Right cardiac atrium (tissue), 5 donors: ENCODE data around the gene FBH1. TPM values are rescaled to one million over a fixed set of nuclear protein-coding genes. Genes with fewer than 3 reads are reported as not detected.

Source experiments
- ATAC-seq, 2 donors: fragments of 200-7000 bp; cut with Tn5 transposase; one replicate each; pipeline versions ENCODE4 v1.8.0 to v1.9.1; 2020; ENCODE audit warnings: moderate library complexity in 2 of 2, mild to moderate bottlenecking in 1 of 2
- DNase-seq, 3 donors: peaks; one replicate each; pipeline ENCODE4 v3.0.0-alpha.2; 2020
- H3K27ac ChIP-seq: one replicate; pipeline ENCODE4 v1.5.1; 2013; ENCODE audit warnings: mild to moderate bottlenecking, low read length, control low read depth, moderate library complexity
- H3K27me3 ChIP-seq: one replicate; pipeline ENCODE4 v1.6.1; 2013; ENCODE audit not compliant: control insufficient read depth, insufficient read depth
- H3K4me1 ChIP-seq: one replicate; pipeline ENCODE4 v1.6.1; 2013; ENCODE audit warnings: low read length; ENCODE audit not compliant: control insufficient read depth, insufficient read depth
- H3K4me3 ChIP-seq: one replicate; pipeline ENCODE4 v1.5.1; 2013; ENCODE audit warnings: low read length, control low read depth
- H3K9me3 ChIP-seq: one replicate; pipeline ENCODE4 v1.6.1; 2013; ENCODE audit warnings: low read length; ENCODE audit not compliant: control insufficient read depth
- WGBS: extraction: QIAGEN DNeasy Blood & Tissue Kit; methylation state at CpG from one replicate; pipeline ENCODE4 v1.1.7; 2013; 5-methylcytosine and 5-hydroxymethylcytosine counted together
- intact Hi-C, 4 donors: fragments of 100-400 bp; cut with DNase I; formaldehyde crosslinking; loops; one replicate each; pipeline versions ENCODE4 v1.11.0 to v1.14.0; 2022 to 2023
- polyA plus RNA-seq: library from polyadenylated mRNA; stranded (reverse); fragments of 200-250 nt; gene quantifications from one replicate; pipeline ENCODE4 v1.2.3, GENCODE V29; 2013
- total RNA-seq, 4 donors: library from RNA; stranded (reverse); fragmentation: NEBNext Ultra II Directional; extraction: Animal tissue kit (Norgen Biotek cat#: 25700); gene quantifications; one replicate each; pipeline ENCODE4 v1.2.1, GENCODE V29; 2021
- donor health status: healthy with polysubstance abuse.
- donor health status: DM: no; HTN: yes; CAD: no.
- donor health status: DM: no; HTN: no; CAD: no.
- donor health status: DM: no; HTN: yes; CAD: no; lungs with severe emphysema.
- donor health status: DM: yes; HTN: yes; CAD: no.

FBH1 gene
- total and polyA plus RNA-seq, 5 donors: 49.3 to 82.1 (median 76.0) TPM

DNA sequence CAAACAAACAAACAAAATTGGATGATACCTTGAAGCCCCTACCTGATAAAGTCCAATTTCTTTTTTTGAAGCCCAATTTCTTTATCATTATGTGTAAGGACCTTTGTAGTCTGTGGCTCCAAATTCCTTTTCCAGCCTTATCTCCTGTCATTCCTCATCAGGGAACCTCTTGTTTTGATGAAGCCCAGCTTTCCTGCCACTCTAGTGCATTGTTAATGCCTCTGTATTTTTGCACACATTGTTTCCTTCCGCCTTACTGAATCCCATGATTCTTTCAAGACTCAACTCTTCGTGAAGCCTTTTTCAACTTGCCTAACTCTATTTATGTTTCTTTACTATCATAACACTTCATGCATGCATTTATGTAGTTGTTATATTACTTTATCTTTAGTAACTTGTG is 3.3 kb downstream of the FBH1 start:
- Histone ChIP-seq H3K27me3 (no peaks in the 10 kb centered on the region), H3K4me1 (peaks cover 10% of the 10 kb centered on the region), H3K4me3 (no peak overlapping the region), H3K9me3 (no peaks in the 10 kb centered on the region), H3K27ac (no peak overlapping the region)
- WGBS: 43% methylated on average over 2 of the region's 2 CpGs
- intact Hi-C loops: no loop called here
- ATAC-seq (no peak), DNase-seq (no peak)

- no peak overlapping the region for H3K4me3 ChIP-seq
- WGBS: 56% methylated on average over 4 of the region's 4 CpGs
- no peak overlapping the region for H3K27ac ChIP-seq
- peaks cover 10% of the 10 kb centered on the region for H3K4me1 ChIP-seq
- H3K9me3 ChIP-seq: no peaks in the 10 kb centered on the region
- no peaks in the 10 kb centered on the region for H3K27me3 ChIP-seq
- ATAC-seq: no peak
- DNase-seq: no peak
- intact Hi-C loops: no loop called here
These were observed 4.4 kb downstream of the FBH1 start for GRCh38 chr10:5894403-5894802.

DNA sequence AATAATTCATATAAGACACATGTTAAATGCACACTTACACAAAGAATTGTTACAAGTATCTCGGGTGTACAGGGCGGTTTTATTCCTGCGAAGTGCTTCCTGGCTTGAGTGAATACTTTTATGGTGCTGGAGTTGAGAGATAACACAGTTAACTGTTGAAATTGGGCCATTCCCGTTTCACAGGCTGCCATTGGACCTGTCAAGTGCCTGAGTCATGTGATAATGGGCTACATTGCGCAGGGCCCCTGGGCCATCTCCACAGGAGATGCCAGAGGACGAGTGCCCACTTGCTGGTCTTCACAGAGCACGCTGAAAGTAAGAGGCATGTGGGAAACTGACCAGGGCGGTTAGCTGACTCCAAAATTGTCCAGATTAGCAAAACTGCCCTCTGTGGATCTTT is 4.8 kb downstream of the FBH1 start:
- H3K4me1 ChIP-seq: peaks cover 10% of the 10 kb centered on the region

GRCh38 chr10:5895365-5895764 is 5.3 kb downstream of the FBH1 start:
- no peaks in the 10 kb centered on the region for H3K27me3 ChIP-seq
- ATAC-seq (no peak), DNase-seq (no peak)
- 85% methylated on average over 3 of the region's 3 CpGs for WGBS
- H3K4me1 ChIP-seq: peaks cover 10% of the 10 kb centered on the region
- H3K4me3 ChIP-seq: no peak overlapping the region
- no peaks in the 10 kb centered on the region for H3K9me3 ChIP-seq
- no peak overlapping the region for H3K27ac ChIP-seq
- intact Hi-C loops: no loop called here

More for the DNA sequence above, 4.8 kb downstream of the FBH1 start:
- Histone ChIP-seq H3K27ac (no peak overlapping the region), H3K9me3 (no peaks in the 10 kb centered on the region), H3K4me3 (no peak overlapping the region), H3K27me3 (no peaks in the 10 kb centered on the region)
- DNase-seq: peak; percentile 36 to 75 (median 72)
- intact Hi-C loops: no loop called here
- ATAC-seq: peak; percentile 18 to 56
- 69% methylated on average over 8 of the region's 8 CpGs for WGBS

- H3K27me3 ChIP-seq: no peaks in the 10 kb centered on the region
- no peaks in the 10 kb centered on the region for H3K9me3 ChIP-seq
- intact Hi-C loops: no loop called here
- 86% methylated on average over 9 of the region's 9 CpGs for WGBS
- H3K4me3 ChIP-seq: no peak overlapping the region
- DNase-seq: no peak
- ATAC-seq: no peak
- peak overlapping the region; percentile 3 for H3K27ac ChIP-seq
- H3K4me1 ChIP-seq: peaks cover 10% of the 10 kb centered on the region
These were observed 5.8 kb downstream of the FBH1 start for GRCh38 chr10:5895804-5896203.

DNA sequence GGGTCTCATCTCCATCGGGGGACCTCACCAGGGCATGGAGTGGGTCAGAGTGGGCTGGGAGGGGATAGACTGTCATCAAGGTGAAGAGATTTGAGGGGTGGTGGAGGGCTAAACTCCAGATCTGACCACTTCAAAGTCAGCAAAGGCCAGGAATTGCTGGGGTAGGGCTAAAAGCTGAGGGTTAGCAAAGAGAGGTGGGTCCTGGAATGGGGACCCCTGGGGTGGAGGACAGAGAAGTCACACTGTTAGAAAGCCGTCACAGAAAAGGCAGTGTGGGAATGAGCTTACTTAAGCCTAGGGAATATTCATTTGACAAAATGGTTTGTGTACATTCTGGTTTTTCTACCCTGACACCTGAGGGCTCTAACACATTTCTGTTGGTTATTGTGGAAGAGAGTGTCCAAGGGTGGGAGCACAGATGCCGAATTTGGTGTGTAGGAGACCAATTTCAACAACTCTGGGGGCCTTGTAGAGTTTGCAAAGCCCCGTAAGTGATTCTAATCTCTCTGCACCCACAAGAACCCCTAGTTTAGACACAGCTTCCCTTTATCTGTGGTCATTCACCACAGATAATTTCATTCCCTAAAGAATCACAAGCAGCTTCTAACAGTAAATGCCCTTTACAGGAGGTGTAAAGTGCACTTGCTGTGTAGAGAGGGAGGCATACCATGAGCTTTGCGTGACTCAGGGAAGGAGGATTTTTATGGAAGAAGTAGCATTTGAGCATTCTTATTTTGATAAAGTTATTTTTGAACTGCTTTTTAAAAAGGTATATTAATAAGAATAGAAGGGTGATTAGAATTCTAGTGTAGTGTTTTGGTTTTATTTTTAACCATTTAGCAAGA is 6.4 kb downstream of the FBH1 start:
- peak overlapping the region; percentile 43 for H3K27ac ChIP-seq
- H3K4me3 ChIP-seq: no peak overlapping the region
- ATAC-seq: no peak
- H3K9me3 ChIP-seq: no peaks in the 10 kb centered on the region
- 65% methylated on average over 5 of the region's 5 CpGs for WGBS
- intact Hi-C loops: no loop called here
- no peaks in the 10 kb centered on the region for H3K27me3 ChIP-seq
- DNase-seq: no peak
- peaks cover 10% of the 10 kb centered on the region for H3K4me1 ChIP-seq

DNA sequence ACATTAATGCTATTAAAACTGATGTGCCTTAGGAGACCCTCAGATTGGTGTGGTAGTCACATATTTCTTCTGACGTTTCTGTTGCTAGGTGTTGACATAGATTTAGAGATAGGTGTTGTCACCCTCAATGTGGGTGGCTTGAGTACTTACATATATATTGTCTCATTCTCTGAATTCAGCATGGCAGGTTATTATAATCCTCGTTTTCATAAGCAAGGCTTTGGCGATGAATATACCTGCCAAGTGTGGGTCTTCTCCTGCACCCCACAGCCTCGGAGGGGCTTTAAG is 7.0 kb downstream of the FBH1 start:
- DNase-seq (no peak), ATAC-seq (no peak)
- intact Hi-C loops: no loop called here
- no peaks in the 10 kb centered on the region for H3K9me3 ChIP-seq
- H3K4me3 ChIP-seq: no peak overlapping the region
- H3K27ac ChIP-seq: peak overlapping the region; percentile 3
- 69% methylated on average over 4 of the region's 4 CpGs for WGBS
- no peaks in the 10 kb centered on the region for H3K27me3 ChIP-seq
- peaks cover 6% of the 10 kb centered on the region for H3K4me1 ChIP-seq

- Histone ChIP-seq H3K4me1 (peaks cover 5% of the 10 kb centered on the region), H3K27ac (no peak overlapping the region), H3K27me3 (no peaks in the 10 kb centered on the region), H3K9me3 (no peaks in the 10 kb centered on the region), H3K4me3 (no peak overlapping the region)
- DNase-seq: no peak
- ATAC-seq: no peak
- intact Hi-C loops: no loop called here
- 77% methylated on average over 8 of the region's 8 CpGs for WGBS
These were observed 7.5 kb downstream of the FBH1 start for GRCh38 chr10:5897504-5897903.

DNA sequence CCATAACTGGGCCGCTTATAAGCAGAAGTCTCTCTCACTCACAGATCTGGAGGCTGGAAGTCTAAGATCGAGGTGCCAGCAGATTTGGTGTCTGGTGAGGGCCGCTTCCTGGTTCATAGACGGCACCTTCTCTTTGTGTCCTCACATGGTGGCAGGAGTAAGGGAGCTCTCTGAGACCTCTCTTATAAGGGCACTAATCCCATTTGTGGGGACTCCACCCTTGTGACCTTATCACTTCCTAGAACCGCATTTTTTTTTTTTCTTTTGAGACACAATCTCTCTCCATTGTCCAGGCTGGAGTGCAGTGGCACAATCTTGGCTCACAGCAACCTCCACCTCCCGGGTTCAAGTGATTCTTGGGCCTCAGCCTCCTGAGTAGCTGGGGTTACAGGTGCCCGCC is 8.1 kb downstream of the FBH1 start:
- no peak for ATAC-seq
- H3K27ac ChIP-seq: no peak overlapping the region
- H3K4me3 ChIP-seq: no peak overlapping the region
- no peaks in the 10 kb centered on the region for H3K9me3 ChIP-seq
- no peaks in the 10 kb centered on the region for H3K27me3 ChIP-seq
- 90% methylated on average over 7 of the region's 7 CpGs for WGBS
- peaks cover 5% of the 10 kb centered on the region for H3K4me1 ChIP-seq
- DNase-seq: no peak
- intact Hi-C loops: no loop called here

DNA sequence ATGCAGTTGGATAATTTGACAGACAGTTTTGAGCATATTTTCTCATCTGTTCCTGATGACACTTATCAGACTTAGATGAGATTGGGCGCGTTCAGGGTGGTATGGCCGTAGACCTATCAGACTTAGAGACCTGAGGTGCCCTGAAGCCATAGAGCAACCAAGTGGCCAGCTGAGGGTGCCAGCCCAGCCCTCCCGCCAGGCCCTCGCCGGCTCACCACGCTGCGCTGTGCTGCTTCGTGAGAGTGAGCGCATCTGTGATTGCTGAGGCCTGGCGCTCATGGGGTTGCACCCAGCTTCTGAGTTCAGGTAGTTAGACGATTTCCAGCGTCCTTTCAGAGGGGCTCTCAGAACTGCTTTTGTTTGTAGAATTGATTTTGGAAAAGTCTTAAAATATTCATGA is 10.2 kb downstream of the FBH1 start:
- peaks cover 5% of the 10 kb centered on the region for H3K4me1 ChIP-seq
- 91% methylated on average over 13 of the region's 13 CpGs for WGBS
- intact Hi-C loops: no loop called here

GRCh38 chr10:5902511-5903274 is 12.7 kb downstream of the FBH1 start:
- intact Hi-C loops: no loop called here
- peaks cover 8% of the 10 kb centered on the region for H3K4me1 ChIP-seq
- DNase-seq: peak in 1 of 3 donors; percentile 68
- H3K4me3 ChIP-seq: no peak overlapping the region
- H3K27ac ChIP-seq: no peak overlapping the region
- no peaks in the 10 kb centered on the region for H3K9me3 ChIP-seq
- no peaks in the 10 kb centered on the region for H3K27me3 ChIP-seq
- ATAC-seq: no peak
- 82% methylated on average over 18 of the region's 18 CpGs for WGBS

More for the DNA sequence above, 10.2 kb downstream of the FBH1 start:
- no peak for ATAC-seq
- no peak overlapping the region for H3K27ac ChIP-seq
- no peaks in the 10 kb centered on the region for H3K9me3 ChIP-seq
- H3K27me3 ChIP-seq: no peaks in the 10 kb centered on the region
- no peak overlapping the region for H3K4me3 ChIP-seq
- no peak for DNase-seq
